Measurements from ENCODE around the gene ACACB.

Gene ACACB

GRCh38 chr12:109266106-109266879 is 149.9 kb downstream of the ACACB start:
- DNase-seq (ENCODE audit: low read depth) = no peak
- H3K4me3 ChIP-seq (ENCODE audit: low read depth, low read length) = no peak overlapping the region
- no peak for TF ChIP-seq CTCF (IDR thresholded peaks at IDR 0.05; ENCODE audit: insufficient read depth, low read depth, low read length, missing control alignments)

- TF ChIP-seq CTCF (IDR thresholded peaks at IDR 0.05; ENCODE audit: insufficient read depth, low read depth, low read length, missing control alignments) = no peak
- H3K4me3 ChIP-seq (ENCODE audit: low read depth, low read length) = no peak overlapping the region
- no peak for DNase-seq (ENCODE audit: low read depth)
Measured at GRCh38 chr12:109267361-109267760, 151.0 kb downstream of the ACACB start.

DNA sequence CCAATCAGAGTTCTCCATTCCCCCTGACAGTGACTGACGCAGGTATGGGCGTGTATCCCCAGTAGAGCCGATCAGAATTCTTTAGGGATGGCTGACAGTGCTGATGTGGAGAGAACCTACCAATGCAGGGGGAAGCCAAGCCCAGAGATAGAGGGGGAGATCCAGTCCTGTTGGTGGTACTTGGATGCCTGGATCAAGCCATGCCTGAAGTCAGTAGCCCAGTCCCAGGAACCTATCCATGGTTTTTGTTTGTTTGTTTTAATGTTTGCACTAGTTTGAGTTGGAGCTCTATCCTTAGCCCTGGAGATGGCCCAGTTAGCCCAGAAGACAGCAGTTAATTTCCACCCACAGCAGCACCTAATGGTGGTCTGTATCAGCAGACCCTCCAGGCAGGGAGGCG is 152.5 kb downstream of the ACACB start:
- no peak for TF ChIP-seq CTCF (IDR thresholded peaks at IDR 0.05; ENCODE audit: insufficient read depth, low read depth, low read length, missing control alignments)
- DNase-seq (ENCODE audit: low read depth) = no peak
- no peak overlapping the region for H3K4me3 ChIP-seq (ENCODE audit: low read depth, low read length)

GRCh38 chr12:109269428-109269827 is 153.0 kb downstream of the ACACB start:
- DNase-seq (ENCODE audit: low read depth) = no peak
- no peak for TF ChIP-seq CTCF (IDR thresholded peaks at IDR 0.05; ENCODE audit: insufficient read depth, low read depth, low read length, missing control alignments)
- H3K4me3 ChIP-seq (ENCODE audit: low read depth, low read length) = no peak overlapping the region

DNA sequence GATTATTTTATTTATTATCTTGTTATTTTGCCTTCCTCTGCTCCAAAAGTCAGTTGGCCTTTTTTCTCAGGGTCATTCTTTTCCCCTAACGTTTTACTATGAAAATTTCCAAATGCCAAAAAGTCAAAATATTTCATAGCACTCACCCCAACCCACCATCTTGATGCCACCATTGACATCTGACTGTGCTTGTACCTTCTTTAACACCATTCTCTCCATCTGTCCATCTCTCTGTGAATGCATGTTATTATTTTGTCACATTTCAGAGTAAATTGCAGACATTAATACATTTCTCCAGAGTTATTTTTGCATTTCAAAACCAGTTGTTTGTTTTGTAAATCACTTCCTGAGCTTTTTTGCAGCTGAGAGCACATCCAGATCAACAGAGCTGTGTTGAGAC is 154.1 kb downstream of the ACACB start:
- no peak for TF ChIP-seq CTCF (IDR thresholded peaks at IDR 0.05; ENCODE audit: insufficient read depth, low read depth, low read length, missing control alignments)
- DNase-seq (ENCODE audit: low read depth) = no peak
- no peak overlapping the region for H3K4me3 ChIP-seq (ENCODE audit: low read depth, low read length)

GRCh38 chr12:109271418-109271817 is 155.0 kb downstream of the ACACB start:
- DNase-seq (ENCODE audit: low read depth) = no peak
- no peak overlapping the region for H3K4me3 ChIP-seq (ENCODE audit: low read depth, low read length)
- TF ChIP-seq CTCF (IDR thresholded peaks at IDR 0.05; ENCODE audit: insufficient read depth, low read depth, low read length, missing control alignments) = no peak

DNA sequence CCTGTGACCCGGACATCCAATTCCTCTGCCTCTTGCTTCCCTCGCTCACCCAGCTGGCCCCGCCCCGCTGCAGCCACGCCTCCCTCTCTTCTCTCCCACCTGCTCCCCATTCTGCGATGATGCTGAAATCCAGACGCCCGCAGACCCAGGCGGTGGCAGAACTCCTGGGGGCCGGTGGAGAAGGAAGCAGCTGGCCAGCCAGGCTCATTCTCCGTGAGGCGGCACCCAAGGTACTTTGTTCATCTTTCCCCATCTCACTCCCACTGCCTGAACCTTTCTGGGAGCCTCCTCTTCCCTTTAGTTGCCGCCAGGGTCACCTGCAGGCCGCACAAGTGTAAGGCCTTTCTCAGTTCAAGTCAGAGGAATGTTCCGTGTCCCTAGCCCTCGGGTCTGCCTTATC is 157.0 kb downstream of the ACACB start:
- no peak for TF ChIP-seq CTCF (IDR thresholded peaks at IDR 0.05; ENCODE audit: insufficient read depth, low read depth, low read length, missing control alignments)
- DNase-seq (ENCODE audit: low read depth) = no peak
- no peak overlapping the region for H3K4me3 ChIP-seq (ENCODE audit: low read depth, low read length)
